Activated naive CD4-positive, alpha-beta T cell treated with anti-CD3 and anti-CD28 coated beads, Interleukin-2, amount 10 ng/mL, durations not matched to agents 7 days and 5 days (primary cell): ENCODE results near the gene H6PD.

ENCODE experiments used
- CTCF ChIA-PET: fragments of 350-600 bp; sonication (Branson Sonifier 250); formaldehyde crosslinking; loops from one replicate; lab custom pipeline; 2021; ENCODE audit warnings: antibody characterized with exemption; lab: Charles Lee
- DNase-seq: peaks from one replicate; pipeline ENCODE4 v3.0.0-alpha.2; 2020
- H3K27ac Mint-ChIP-seq: one replicate; pipeline ENCODE4 v1.8.0; 2021; ENCODE audit warnings: mild to moderate bottlenecking, moderate library complexity, mixed read lengths
- H3K27me3 Mint-ChIP-seq: one replicate; pipeline ENCODE4 v1.8.0; 2021; ENCODE audit warnings: mild to moderate bottlenecking, mixed read lengths
- H3K36me3 Mint-ChIP-seq: one replicate; pipeline ENCODE4 v1.8.0; 2021; ENCODE audit warnings: mixed read lengths
- H3K4me1 Mint-ChIP-seq: one replicate; pipeline ENCODE4 v1.8.0; 2021; ENCODE audit warnings: mixed read lengths
- H3K4me3 Mint-ChIP-seq: one replicate; pipeline ENCODE4 v1.8.0; 2021; ENCODE audit warnings: mild to moderate bottlenecking, moderate library complexity, mixed read lengths
- H3K9me3 Mint-ChIP-seq: one replicate; pipeline ENCODE4 v1.8.0; 2021; ENCODE audit warnings: mixed read lengths

H6PD gene

GRCh38 chr1:9234223-9235095 is at the start of gene H6PD:
Gene H6PD (plus strand): TSS chr1:9234774. CDS start chr1:9244935, 10,161 bp downstream.
- DNase-seq: peak; percentile 84
- Mint-ChIP-seq H3K9me3 (no peaks in the 10 kb centered on the region), H3K4me3 (peak within 1 kb of the TSS; percentile 92), H3K27me3 (peaks cover 42% of the 10 kb centered on the region), H3K4me1 (peaks cover 39% of the 10 kb centered on the region), H3K27ac (peak within 1 kb of the TSS; percentile 94), H3K36me3 (peaks cover 10% of the 10 kb centered on the region)
- CTCF ChIA-PET: interaction anchor here (0.5 to 2.9 kb wide), 7 partner anchors 10 to 178 kb away, joined by 3 to 9 read pairs (median 4); no protein-coding TSS in a partner anchor

GRCh38 chr1:9186082-9186859 is 48.3 kb upstream of the H6PD start:
- H3K4me1 Mint-ChIP-seq: peaks cover 10% of the 10 kb centered on the region
- CTCF ChIA-PET: interaction anchor here (0.8 to 0.9 kb wide), 2 partner anchors 10 to 45 kb away, joined by 3 to 5 read pairs; no protein-coding TSS in a partner anchor
- H3K4me3 Mint-ChIP-seq: no peak overlapping the region
- no peaks in the 10 kb centered on the region for H3K36me3 Mint-ChIP-seq
- H3K27me3 Mint-ChIP-seq: peaks cover 69% of the 10 kb centered on the region
- H3K9me3 Mint-ChIP-seq: no peaks in the 10 kb centered on the region
- no peak for DNase-seq
- H3K27ac Mint-ChIP-seq: no peak overlapping the region

GRCh38 chr1:9187004-9187403 is 47.6 kb upstream of the H6PD start:
- Mint-ChIP-seq H3K36me3 (no peaks in the 10 kb centered on the region), H3K27ac (no peak overlapping the region), H3K9me3 (no peaks in the 10 kb centered on the region), H3K27me3 (peaks cover 69% of the 10 kb centered on the region), H3K4me3 (no peak overlapping the region), H3K4me1 (peaks cover 4% of the 10 kb centered on the region)
- no peak for DNase-seq
- CTCF ChIA-PET: interaction anchor here (0.8 to 1.9 kb wide), 2 partner anchors 9 to 45 kb away, joined by 3 to 8 read pairs; no protein-coding TSS in a partner anchor

DNA sequence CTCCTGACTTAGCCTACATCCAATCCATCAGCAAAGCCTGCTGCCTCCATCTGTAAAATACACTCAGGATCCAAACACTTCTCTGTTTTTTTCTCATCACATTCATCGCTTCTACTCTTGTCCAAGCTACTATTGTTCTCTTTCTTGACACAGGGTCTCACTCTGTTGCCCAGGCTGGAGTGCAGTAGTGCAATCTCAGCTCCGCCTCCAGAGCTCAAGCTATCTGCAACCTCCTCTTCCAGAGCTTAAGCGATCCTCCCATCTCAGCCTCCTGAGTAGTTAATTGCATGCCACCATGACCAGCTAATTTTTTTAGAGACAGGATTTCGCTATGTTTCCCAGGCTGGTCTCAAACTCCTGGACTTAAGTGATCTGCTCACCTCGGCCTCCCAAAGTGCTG is 44.3 kb upstream of the H6PD start:
- Mint-ChIP-seq H3K36me3 (no peaks in the 10 kb centered on the region), H3K27ac (no peak overlapping the region), H3K4me1 (no peaks in the 10 kb centered on the region), H3K9me3 (no peaks in the 10 kb centered on the region), H3K4me3 (no peak overlapping the region), H3K27me3 (peaks cover 65% of the 10 kb centered on the region)
- CTCF ChIA-PET: no interaction called here
- DNase-seq: no peak

GRCh38 chr1:9191231-9191630 is 43.3 kb upstream of the H6PD start:
- CTCF ChIA-PET: interaction anchor here (0.6 kb wide), 2 partner anchors 41 to 96 kb away, joined by 3 read pairs; no protein-coding TSS in a partner anchor
- Mint-ChIP-seq H3K27me3 (peaks cover 66% of the 10 kb centered on the region), H3K4me3 (no peak overlapping the region), H3K27ac (no peak overlapping the region), H3K9me3 (no peaks in the 10 kb centered on the region), H3K4me1 (peaks cover under 1% of the 10 kb centered on the region), H3K36me3 (no peaks in the 10 kb centered on the region)
- no peak for DNase-seq

DNA sequence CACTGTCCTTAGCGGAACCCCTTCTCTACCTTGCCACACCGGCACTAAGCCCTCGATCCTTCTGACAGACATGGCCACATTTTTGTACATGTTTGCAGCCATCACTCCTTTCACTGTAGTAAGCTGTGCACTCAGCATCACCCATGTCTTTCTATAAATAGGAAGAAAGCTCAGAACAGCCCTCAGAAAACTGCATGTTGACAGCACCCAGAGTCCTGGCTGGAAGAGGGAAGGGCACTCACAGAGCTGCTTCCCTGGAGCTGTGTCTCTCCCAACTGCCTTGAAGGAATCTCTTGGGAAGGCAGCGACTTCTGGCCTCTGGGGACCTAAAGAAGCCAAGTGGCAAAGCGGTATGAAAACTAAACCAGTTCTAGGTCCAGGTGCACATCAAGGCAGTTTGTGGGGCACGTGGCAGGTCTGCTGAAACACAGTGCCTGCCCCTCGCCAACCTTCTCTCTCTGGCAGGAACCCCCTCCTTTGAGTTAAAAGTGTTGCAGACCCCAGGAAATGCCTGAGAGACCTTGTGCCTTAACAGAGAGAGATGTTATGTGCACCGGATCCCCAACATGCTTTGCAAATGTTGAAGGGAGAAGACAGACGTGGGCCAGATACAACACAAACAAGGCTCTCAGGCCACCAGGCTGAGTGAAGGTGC is 41.9 kb upstream of the H6PD start:
- no peak for DNase-seq
- Mint-ChIP-seq H3K9me3 (no peaks in the 10 kb centered on the region), H3K27ac (peak overlapping the region; percentile 17), H3K36me3 (no peaks in the 10 kb centered on the region), H3K4me1 (peaks cover 10% of the 10 kb centered on the region), H3K27me3 (peaks cover 77% of the 10 kb centered on the region), H3K4me3 (no peak overlapping the region)
- CTCF ChIA-PET: interaction anchor here (1.0 to 2.1 kb wide), 2 partner anchors 12 to 50 kb away, joined by 4 to 7 read pairs; no protein-coding TSS in a partner anchor

DNA sequence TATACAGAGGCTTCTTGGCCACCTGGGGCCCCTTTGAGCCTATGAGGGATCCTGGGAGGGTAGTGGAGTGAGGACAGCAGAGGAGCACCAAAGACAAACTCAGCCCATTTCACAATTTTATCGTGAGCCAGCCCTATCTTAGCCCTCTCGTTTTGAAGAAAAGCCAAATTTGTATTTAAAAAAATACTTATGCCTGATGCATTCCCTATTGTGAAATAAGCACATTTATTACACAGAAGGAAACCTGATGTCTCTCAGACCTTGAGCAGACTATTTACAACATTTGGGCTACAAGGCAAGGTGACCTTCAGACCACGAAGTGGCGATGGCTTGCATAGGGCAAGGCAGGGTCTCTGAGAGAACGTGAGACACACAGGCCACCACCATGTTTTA is 41.3 kb upstream of the H6PD start:
- no peaks in the 10 kb centered on the region for H3K36me3 Mint-ChIP-seq
- no peak for DNase-seq
- H3K4me3 Mint-ChIP-seq: no peak overlapping the region
- H3K9me3 Mint-ChIP-seq: no peaks in the 10 kb centered on the region
- no peak overlapping the region for H3K27ac Mint-ChIP-seq
- CTCF ChIA-PET: interaction anchor here (1.0 to 2.1 kb wide), 4 partner anchors 12 to 83 kb away, joined by 4 to 7 read pairs (median 4); no protein-coding TSS in a partner anchor
- H3K27me3 Mint-ChIP-seq: peaks cover 82% of the 10 kb centered on the region
- peaks cover 10% of the 10 kb centered on the region for H3K4me1 Mint-ChIP-seq

- DNase-seq: no peak
- CTCF ChIA-PET: interaction anchor here (1.2 to 2.1 kb wide), 3 partner anchors 13 to 83 kb away, joined by 4 to 7 read pairs (median 5); no protein-coding TSS in a partner anchor
- H3K27me3 Mint-ChIP-seq: peaks cover 90% of the 10 kb centered on the region
These were observed 40.5 kb upstream of the H6PD start for GRCh38 chr1:9194024-9194423.

GRCh38 chr1:9195651-9196050 is 38.9 kb upstream of the H6PD start:
- Mint-ChIP-seq H3K27ac (no peak overlapping the region), H3K4me1 (peaks cover 17% of the 10 kb centered on the region), H3K4me3 (no peak overlapping the region), H3K36me3 (no peaks in the 10 kb centered on the region), H3K9me3 (no peaks in the 10 kb centered on the region), H3K27me3 (peaks cover 96% of the 10 kb centered on the region)
- CTCF ChIA-PET: interaction anchor here (0.8 to 4.5 kb wide), 10 partner anchors 8 to 90 kb away, joined by 3 to 62 read pairs (median 5); no protein-coding TSS in a partner anchor
- DNase-seq: no peak

More at GRCh38 chr1:9194024-9194423, 40.5 kb upstream of the H6PD start:
- H3K36me3 Mint-ChIP-seq: no peaks in the 10 kb centered on the region
- no peak overlapping the region for H3K27ac Mint-ChIP-seq
- no peak overlapping the region for H3K4me3 Mint-ChIP-seq
- H3K9me3 Mint-ChIP-seq: no peaks in the 10 kb centered on the region
- H3K4me1 Mint-ChIP-seq: peaks cover 13% of the 10 kb centered on the region

GRCh38 chr1:9196129-9197040 is 38.2 kb upstream of the H6PD start:
- Mint-ChIP-seq H3K4me3 (no peak overlapping the region), H3K36me3 (no peaks in the 10 kb centered on the region), H3K9me3 (no peaks in the 10 kb centered on the region), H3K27me3 (peaks cover 96% of the 10 kb centered on the region), H3K4me1 (peaks cover 21% of the 10 kb centered on the region), H3K27ac (no peak overlapping the region)
- DNase-seq: peak; percentile 72
- CTCF ChIA-PET: interaction anchor here (0.8 to 4.5 kb wide), 13 partner anchors 9 to 295 kb away, joined by 3 to 62 read pairs (median 5); no protein-coding TSS in a partner anchor

DNA sequence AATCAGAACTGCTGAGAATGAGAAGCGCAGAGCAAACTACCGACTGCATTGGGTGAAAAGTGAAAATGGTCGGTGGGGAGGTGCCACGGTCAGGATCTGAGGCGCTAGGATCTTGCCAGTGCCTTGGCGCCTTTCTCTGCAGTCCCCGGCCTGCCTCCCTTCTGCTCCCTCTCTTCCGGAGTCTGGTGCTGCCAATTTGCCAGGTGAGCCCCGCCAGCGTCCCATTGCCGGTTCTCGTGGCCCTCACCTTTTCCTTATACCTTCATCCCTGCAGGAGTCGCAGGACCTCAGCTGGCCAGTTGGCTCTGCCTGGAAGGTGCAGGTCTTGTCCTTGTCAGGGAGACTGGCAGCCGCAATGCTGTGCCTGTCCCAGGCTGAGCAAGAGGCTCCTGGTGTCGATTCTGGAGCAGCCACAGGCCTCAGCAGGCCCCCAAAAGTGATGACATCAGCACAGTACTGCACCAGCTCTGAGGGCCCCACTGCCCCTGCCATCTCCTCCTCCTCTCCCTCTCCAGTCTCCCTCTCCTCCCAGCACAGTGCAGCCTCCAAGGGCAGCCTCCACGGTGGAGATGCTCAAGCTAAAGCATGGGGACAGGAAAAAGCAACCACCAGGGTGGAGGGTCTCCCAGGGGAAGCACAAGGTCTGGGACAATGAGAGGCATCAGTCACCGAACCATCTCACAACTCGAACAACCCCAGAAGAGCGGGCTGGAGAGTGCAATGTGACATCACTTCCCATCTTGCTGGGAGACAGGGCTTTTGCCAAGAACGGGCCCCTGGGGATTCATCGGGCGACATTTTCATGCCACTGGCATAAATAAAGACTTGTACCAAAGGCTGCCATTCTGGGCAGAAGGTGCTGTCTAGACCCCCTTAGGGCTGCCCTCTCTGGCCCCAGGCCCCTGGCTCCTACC is 37.1 kb upstream of the H6PD start:
- CTCF ChIA-PET: interaction anchor here (1.1 to 4.5 kb wide), 8 partner anchors 10 to 293 kb away, joined by 4 to 62 read pairs (median 5); no protein-coding TSS in a partner anchor
- DNase-seq: no peak
- Mint-ChIP-seq H3K27ac (no peak overlapping the region), H3K4me1 (peaks cover 30% of the 10 kb centered on the region), H3K9me3 (no peaks in the 10 kb centered on the region), H3K36me3 (no peaks in the 10 kb centered on the region), H3K4me3 (no peak overlapping the region), H3K27me3 (peaks cover 96% of the 10 kb centered on the region)
